ES-I3 (cell line): Measurements from ENCODE around the gene ZCCHC7.

Experiments used
- H3K36me3 ChIP-seq: 2 replicates; pipeline ENCODE4 v1.6.1; 2013; ENCODE audit warnings: mild to moderate bottlenecking, low read length, control low read depth, moderate library complexity; ENCODE audit not compliant: insufficient read depth
- H3K4me1 ChIP-seq: 2 replicates; pipeline ENCODE4 v1.6.1; 2013; ENCODE audit warnings: mild to moderate bottlenecking, control low read depth, low read length; ENCODE audit not compliant: insufficient read depth
- H3K9ac ChIP-seq: 2 replicates; pipeline ENCODE4 v1.6.1; 2013; ENCODE audit warnings: low read depth, mild to moderate bottlenecking, low read length, moderate library complexity
- H3K9me3 ChIP-seq: 2 replicates; pipeline ENCODE4 v1.6.1; 2013; ENCODE audit warnings: mild to moderate bottlenecking, low read length, moderate library complexity; ENCODE audit not compliant: control insufficient read depth, insufficient read depth

Gene ZCCHC7

DNA sequence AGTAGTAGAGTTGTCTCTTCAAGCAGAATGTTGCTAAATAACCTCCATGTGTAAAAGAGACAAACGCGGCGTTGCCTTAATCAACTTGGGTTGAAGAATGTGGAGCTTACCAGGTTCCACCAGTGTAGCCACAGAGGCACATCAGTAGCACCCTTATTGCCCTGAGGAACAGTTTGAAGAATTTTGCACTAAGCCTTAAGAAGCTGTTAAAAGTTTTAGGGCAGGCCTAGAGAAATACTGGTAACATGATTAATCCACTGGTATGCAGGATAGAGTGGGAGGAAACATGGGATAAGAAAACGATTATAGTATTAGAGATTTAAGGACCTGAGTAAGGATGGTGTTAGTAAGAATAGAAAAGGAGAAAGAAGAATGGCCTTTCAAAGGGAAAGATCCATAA is 100.6 kb downstream of the ZCCHC7 start:
- Histone ChIP-seq H3K9ac (no peak overlapping the region), H3K9me3 (no peaks in the 10 kb centered on the region), H3K4me1 (peaks cover 4% of the 10 kb centered on the region; the same call in 1 of the 2 replicates), H3K36me3 (no peaks in the 10 kb centered on the region)

DNA sequence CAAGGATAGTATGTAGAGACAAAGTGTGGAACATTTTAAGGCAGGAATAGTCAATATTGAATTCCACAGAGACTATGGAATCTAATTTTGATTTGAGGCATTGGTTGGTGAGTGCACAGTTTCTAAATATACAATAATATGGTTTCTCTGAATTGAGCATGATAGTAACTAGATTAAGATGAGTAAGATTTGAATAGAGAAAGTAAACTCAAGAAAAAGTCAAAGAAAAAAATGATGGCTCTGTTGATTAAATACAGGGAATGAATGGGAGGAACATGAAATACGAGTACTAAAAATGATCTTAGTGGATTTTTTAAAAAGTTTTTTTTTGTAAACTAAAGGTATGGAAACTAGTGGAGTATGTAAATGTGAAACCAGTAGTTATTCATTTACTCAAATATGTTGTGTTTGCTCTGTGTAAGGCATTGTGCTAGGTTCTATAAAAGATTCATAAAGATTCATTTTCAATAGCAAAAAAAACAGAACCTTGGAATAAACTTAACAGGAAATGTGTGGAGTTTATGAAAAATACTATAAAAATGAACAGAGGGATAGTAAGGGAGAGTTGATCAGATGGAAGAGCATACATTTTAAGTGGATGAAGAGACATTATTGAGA is 101.2 kb downstream of the ZCCHC7 start:
- Histone ChIP-seq H3K4me1 (peaks cover 4% of the 10 kb centered on the region; the same call in 1 of the 2 replicates), H3K9ac (no peak overlapping the region), H3K36me3 (no peaks in the 10 kb centered on the region), H3K9me3 (no peaks in the 10 kb centered on the region)

DNA sequence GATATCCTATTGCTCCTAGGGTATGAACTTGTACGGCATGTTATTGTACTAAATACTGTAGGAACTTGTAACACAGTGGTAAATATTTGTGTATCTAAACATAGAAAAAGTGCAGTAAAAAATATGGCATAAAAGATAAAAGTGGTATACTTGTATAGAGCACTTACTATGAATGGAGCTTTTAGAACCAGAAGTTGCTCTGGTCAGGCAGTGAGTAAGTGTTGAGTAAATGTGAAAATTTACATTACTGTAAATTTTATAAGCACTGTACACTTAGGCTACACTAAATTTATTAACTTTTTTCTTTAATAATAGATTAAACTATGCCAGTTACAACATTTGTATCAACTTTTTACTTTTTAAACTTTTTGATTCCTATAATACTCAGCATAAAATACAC is 109.1 kb downstream of the ZCCHC7 start:
- no peaks in the 10 kb centered on the region for H3K36me3 ChIP-seq
- H3K4me1 ChIP-seq = peaks cover 4% of the 10 kb centered on the region; the same call in 1 of the 2 replicates
- H3K9me3 ChIP-seq = no peaks in the 10 kb centered on the region
- no peak overlapping the region for H3K9ac ChIP-seq

DNA sequence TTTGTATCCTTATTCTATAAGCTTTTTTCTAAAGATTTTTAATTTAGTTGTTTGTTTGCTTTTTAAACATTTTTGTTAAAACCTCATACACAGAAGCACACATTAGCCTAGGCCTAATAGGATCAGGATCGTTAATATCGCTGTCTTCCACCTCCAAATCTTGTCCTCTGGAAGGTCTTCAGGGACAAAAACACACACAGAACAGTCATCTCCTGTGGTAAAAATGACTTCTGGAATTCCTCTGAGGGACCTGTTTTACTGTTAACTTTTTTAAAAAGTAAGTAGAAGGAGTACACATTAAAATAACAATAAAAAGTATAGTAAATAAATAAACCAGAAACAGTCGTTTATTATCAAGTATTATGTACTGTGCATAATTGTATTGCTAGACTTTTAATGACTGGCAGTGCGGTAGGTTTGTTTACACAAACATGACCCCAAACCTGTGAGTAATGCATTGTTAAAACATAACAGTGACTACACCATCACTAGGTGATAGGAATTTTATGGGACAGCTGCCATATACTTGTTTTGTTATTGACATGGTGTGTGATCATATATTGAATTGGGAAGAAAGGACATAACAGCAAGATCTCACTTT is 109.6 kb downstream of the ZCCHC7 start:
- no peaks in the 10 kb centered on the region for H3K36me3 ChIP-seq
- no peaks in the 10 kb centered on the region for H3K9me3 ChIP-seq
- H3K4me1 ChIP-seq = peaks cover 4% of the 10 kb centered on the region; the same call in 1 of the 2 replicates
- no peak overlapping the region for H3K9ac ChIP-seq

DNA sequence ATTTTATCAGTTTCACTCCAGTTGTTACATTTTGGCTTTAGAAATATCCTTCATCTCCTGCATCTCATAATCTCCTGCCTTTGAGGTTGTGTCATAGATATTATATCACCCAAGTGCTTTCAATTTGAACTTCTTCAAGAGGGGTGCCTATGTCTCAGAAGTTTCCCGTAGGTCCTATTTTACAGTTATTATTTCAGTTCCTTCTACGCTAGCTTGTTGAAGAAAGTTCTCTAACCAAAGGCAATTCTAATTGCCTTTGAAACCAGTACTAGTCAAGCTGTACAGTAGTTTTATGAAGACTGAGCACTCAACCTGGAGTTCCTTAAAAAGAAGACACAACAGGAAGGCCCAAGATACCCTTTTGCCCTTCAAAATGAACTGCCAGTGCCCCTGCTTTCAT is 116.4 kb downstream of the ZCCHC7 start:
- Histone ChIP-seq H3K4me1 (no peaks in the 10 kb centered on the region), H3K9me3 (no peaks in the 10 kb centered on the region), H3K36me3 (no peaks in the 10 kb centered on the region), H3K9ac (no peak overlapping the region)

DNA sequence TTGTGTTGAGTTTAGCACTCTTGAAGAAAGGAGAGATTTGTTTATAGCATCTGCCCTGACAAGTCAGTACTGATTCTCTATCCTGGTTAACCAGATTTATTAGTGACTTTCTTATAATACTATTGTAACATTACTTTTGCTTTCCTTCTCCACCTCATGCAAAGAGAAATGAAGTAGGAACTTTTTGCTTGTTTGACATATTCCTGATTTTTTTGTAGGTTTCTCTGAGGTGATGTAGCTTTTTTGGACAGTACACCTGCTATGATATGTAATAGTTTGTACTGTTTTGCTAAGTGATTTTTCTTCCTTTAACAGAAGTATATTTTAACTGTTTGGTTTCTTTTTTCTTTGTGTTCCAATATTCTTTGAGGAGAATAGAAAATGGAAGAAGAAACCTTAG is 117.7 kb downstream of the ZCCHC7 start:
- no peak overlapping the region for H3K9ac ChIP-seq
- no peaks in the 10 kb centered on the region for H3K36me3 ChIP-seq
- no peaks in the 10 kb centered on the region for H3K4me1 ChIP-seq
- no peaks in the 10 kb centered on the region for H3K9me3 ChIP-seq

DNA sequence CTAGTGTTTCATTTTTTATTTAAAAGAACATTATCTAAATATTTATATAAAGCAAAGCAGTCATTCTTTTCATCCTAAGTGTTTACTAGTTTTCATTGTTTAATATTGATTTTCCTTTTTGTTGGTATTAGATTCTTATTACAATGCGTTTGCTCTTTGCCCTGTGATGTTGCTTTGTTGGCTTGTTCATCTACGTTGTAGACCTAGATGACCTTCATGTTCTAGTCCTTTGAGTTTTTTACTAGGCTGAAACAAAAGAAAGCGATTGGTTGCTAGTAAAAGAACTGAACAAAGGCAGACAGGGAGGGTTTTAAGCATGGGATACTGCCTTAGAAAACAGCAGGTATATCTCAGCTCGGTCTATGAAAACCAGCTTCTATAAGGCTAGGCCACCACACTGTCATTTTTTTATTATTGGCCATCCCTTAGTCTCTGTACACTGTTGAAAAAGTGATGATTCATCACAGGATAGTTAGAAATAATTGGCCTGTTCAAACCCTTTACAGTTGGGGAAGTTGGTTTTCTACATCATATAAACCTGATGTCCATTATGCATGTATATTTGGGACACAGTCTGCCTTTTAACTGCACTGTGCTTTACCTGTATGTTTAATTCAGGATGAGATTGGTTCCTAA is 119.0 kb downstream of the ZCCHC7 start:
- Histone ChIP-seq H3K9me3 (no peaks in the 10 kb centered on the region), H3K9ac (no peak overlapping the region), H3K4me1 (peaks cover 7% of the 10 kb centered on the region), H3K36me3 (no peaks in the 10 kb centered on the region)

DNA sequence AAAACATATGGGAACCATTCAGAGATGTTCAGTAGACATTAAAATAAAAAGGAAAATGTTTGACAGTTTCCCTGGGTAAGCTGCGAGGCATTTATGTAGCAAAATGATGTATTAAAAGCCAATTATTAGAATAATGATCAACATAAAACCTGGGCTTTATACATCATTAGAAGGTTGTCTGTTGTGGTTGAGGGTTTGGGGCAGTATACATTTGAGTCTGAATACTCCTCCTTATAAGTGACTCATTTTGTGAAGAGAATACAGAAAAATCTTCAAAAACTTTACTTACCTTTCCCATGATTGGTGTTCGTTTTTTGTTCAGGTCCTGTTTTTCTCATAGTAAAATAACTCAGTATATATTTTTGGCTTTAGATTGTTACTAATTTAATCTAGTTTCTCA is 119.5 kb downstream of the ZCCHC7 start:
- no peak overlapping the region for H3K9ac ChIP-seq
- H3K9me3 ChIP-seq = no peaks in the 10 kb centered on the region
- no peaks in the 10 kb centered on the region for H3K36me3 ChIP-seq
- peaks cover 7% of the 10 kb centered on the region for H3K4me1 ChIP-seq

DNA sequence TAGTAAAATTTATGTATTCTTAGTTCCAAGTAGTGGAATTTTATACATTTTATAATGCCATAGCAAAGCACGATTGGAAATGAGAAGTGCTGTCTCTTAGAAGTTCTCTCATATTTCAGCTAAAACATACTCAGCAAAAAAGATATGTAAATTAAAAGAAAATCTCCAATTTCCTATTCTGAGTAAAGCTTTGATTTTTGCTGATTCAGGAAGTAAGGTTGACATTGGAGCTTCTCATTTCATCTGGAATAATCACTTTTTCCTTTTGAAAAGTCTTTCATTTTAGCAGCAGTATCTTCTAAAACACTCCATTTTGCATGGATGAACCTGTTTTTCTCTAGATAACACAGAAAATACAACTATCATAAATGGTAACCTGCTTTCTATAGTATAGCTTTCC is 121.0 kb downstream of the ZCCHC7 start:
- no peak overlapping the region for H3K9ac ChIP-seq
- H3K9me3 ChIP-seq = no peaks in the 10 kb centered on the region
- H3K36me3 ChIP-seq = no peaks in the 10 kb centered on the region
- peaks cover 7% of the 10 kb centered on the region for H3K4me1 ChIP-seq

DNA sequence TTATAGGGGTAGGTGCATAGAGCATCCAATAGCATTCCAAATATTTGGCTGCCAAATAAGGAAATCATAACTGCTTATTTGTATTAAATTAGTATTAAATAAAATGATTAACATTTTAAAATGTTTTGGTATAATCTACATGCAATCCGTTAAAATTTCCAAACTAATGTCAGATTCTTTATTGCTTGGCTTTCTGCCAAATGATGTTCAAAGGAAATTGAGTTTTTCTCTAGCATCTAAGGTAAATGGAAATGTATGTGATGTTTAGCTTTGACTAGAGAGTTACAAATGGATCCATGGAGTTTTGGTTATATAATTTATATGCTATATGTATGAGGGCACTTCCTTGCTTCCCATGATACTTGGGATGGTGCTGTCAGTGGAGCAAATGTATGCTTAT is 121.7 kb downstream of the ZCCHC7 start:
- no peaks in the 10 kb centered on the region for H3K9me3 ChIP-seq
- H3K9ac ChIP-seq = no peak overlapping the region
- no peaks in the 10 kb centered on the region for H3K36me3 ChIP-seq
- H3K4me1 ChIP-seq = peaks cover 7% of the 10 kb centered on the region

DNA sequence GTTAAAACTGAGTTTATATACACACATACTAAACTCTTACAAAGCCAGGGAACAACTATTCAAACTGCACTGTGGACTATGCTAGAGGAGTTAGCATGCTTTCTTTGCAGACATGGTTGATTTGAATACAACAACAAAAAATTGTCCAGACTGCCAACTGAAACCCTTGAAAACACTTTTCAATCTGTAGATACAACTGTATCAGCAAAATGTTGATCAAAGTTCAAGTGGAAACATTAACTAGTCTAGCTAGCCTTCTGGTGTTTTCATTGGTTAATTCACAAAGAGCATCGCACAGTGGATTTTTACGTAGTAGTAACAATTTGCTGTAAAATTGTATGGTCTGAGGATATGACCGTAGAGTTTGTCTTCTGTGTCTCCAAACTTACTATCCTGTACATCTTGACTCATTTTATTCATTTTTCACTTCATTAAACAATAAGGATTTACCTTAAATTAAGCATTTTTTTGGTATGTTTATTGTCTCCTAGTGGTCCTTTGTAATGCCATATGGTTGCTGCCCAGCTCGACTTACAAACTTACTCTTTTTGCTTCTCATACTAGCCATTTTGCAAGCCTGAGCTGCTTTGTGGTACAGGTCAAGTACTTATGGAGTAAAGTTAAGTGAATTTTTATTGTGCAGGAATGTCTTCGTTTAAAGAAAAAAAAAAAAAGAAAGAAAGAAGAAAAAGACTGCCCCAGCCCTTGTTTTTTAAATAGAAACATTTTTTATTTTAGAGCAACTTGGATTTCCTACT is 123.4 kb downstream of the ZCCHC7 start:
- Histone ChIP-seq H3K9ac (no peak overlapping the region), H3K9me3 (no peaks in the 10 kb centered on the region), H3K4me1 (peaks cover 7% of the 10 kb centered on the region), H3K36me3 (no peaks in the 10 kb centered on the region)

DNA sequence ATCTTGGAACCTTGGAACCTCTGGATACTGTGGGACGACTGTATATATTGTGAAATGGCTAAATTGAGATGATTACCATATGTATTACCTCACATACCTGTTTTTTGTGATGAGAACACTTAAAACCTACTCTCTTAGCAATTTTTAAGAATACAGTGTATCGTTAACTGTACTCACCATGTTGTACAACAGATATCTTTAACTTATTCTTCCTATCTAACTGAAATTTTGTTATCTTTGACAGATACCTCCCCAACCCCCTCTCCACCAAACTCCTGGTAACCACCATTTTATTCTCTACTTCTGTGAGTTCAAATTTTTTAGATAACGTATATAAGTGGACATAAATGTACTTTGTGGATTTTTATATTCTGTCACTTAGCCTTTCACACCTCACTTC is 126.5 kb downstream of the ZCCHC7 start:
- H3K9me3 ChIP-seq = no peaks in the 10 kb centered on the region
- peaks cover 15% of the 10 kb centered on the region for H3K4me1 ChIP-seq
- H3K36me3 ChIP-seq = no peaks in the 10 kb centered on the region
- no peak overlapping the region for H3K9ac ChIP-seq

DNA sequence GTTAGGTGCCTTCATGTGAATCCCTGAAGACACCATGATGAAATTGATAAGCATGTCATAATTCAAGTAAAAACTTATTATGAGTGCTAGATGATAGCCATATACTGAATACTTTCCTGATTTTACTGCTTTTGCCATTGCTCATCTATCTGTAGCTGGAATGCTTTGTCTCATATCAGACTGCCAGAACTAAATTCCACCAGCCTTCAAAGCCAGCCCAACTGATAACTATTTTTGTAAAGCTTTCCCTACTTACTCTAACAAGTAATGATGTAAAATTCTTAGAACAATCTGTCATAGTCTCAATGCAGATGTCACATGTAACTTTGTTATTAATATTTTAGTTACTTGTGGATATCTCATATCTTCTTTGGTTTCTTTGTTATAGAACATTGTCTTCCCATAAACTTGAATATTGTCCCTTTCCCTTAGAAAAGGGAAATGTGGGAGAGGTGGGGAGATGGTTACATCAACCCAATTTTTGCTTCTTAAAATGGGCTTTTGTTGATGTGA is 128.3 kb downstream of the ZCCHC7 start:
- H3K9ac ChIP-seq = no peak overlapping the region
- no peaks in the 10 kb centered on the region for H3K36me3 ChIP-seq
- no peaks in the 10 kb centered on the region for H3K9me3 ChIP-seq
- peaks cover 22% of the 10 kb centered on the region for H3K4me1 ChIP-seq

DNA sequence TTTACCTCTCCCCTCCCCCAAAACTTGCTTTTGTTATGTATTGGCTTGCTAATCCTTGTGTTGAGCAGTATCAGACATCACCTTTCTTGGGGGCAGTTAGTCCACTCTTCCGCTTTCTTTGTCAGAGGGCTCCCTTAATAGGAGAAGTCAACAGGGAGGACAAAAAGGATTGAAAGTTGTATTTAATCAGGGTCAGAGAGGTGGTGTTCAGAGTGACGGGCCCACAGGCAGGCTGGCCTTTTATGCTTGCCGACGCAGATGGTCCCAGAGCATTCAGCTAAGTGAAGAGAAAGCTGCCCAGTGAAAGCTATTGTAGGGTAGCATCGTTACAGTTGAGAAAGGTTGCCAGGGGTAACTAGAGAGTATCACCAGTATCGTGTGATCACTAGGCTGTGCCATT is 131.1 kb downstream of the ZCCHC7 start:
- H3K4me1 ChIP-seq = peaks cover 20% of the 10 kb centered on the region; the same call in 1 of the 2 replicates
- H3K9ac ChIP-seq = no peak overlapping the region
- H3K9me3 ChIP-seq = no peaks in the 10 kb centered on the region
- H3K36me3 ChIP-seq = no peaks in the 10 kb centered on the region
